GM23338 (cell line): Measurements from ENCODE around the gene FOXQ1. TPM values are rescaled to one million over a fixed set of nuclear protein-coding genes. Genes with fewer than 3 reads are reported as not detected.

Source experiments
- ATAC-seq: fragments of 200-7000 bp; cut with Tn5 transposase; 3 replicates; pipeline ENCODE4 v1.9.1; 2020
- DNase-seq: peaks from one replicate; pipeline ENCODE4 v3.0.0-alpha.2; 2015; ENCODE audit warnings: low spot score
- H2AFZ ChIP-seq: fragments of 200-600 bp; sonication (generic); 2 replicates; pipeline ENCODE4 v1.8.0; 2016; ENCODE audit warnings: antibody characterized with exemption, mild to moderate bottlenecking, moderate library complexity
- H3F3A ChIP-seq: fragments of 200-600 bp; sonication (generic); replicated peaks from 2 replicates; pipeline ENCODE4 v1.8.0; 2017; ENCODE audit warnings: antibody characterized with exemption, mixed run types, low read depth
- H3K27ac ChIP-seq: fragments of 200-600 bp; sonication (generic); 2 replicates; pipeline ENCODE4 v1.6.1; 2016; ENCODE audit warnings: low read depth
- H3K27me3 ChIP-seq: fragments of 200-600 bp; sonication (generic); 2 replicates; pipeline ENCODE4 v1.8.0; 2016; ENCODE audit warnings: mild to moderate bottlenecking, mixed run types, moderate library complexity; ENCODE audit not compliant: insufficient read depth
- H3K36me3 ChIP-seq: fragments of 200-600 bp; sonication (generic); 2 replicates; pipeline ENCODE4 v1.8.0; 2016; ENCODE audit warnings: mild to moderate bottlenecking; ENCODE audit not compliant: insufficient read depth
- H3K4me1 ChIP-seq: fragments of 200-600 bp; sonication (generic); 2 replicates; pipeline ENCODE4 v1.8.0; 2016; ENCODE audit warnings: mild to moderate bottlenecking, moderate library complexity; ENCODE audit not compliant: insufficient read depth
- H3K4me2 ChIP-seq: fragments of 200-600 bp; sonication (generic); 2 replicates; pipeline ENCODE4 v1.7.1; 2017; ENCODE audit warnings: mixed run types
- H3K4me3 ChIP-seq: fragments of 200-600 bp; sonication (generic); 2 replicates; pipeline ENCODE4 v1.6.1; 2016; ENCODE audit warnings: mixed run types
- H3K79me2 ChIP-seq: fragments of 200-600 bp; sonication (generic); replicated peaks from 2 replicates; pipeline ENCODE4 v1.8.0; 2017; ENCODE audit warnings: mild to moderate bottlenecking; ENCODE audit not compliant: insufficient read depth
- H3K9me2 ChIP-seq: fragments of 200-600 bp; sonication (generic); 2 replicates; pipeline ENCODE4 v1.8.0; 2017; ENCODE audit not compliant: insufficient read depth
- H4K20me1 ChIP-seq: fragments of 200-600 bp; sonication (generic); replicated peaks from 2 replicates; pipeline ENCODE4 v1.8.0; 2017; ENCODE audit warnings: mild to moderate bottlenecking; ENCODE audit not compliant: insufficient read depth
- H3K27ac Mint-ChIP-seq: 2 replicates; pipeline ENCODE4 v1.8.0; 2020; ENCODE audit warnings: inconsistent platforms, mild to moderate bottlenecking, moderate library complexity, mixed read lengths
- H3K27me3 Mint-ChIP-seq: 3 replicates; pipeline ENCODE4 v1.8.0; 2022; ENCODE audit warnings: low read depth, mild to moderate bottlenecking, moderate library complexity, mixed read lengths, inconsistent platforms; ENCODE audit not compliant: insufficient read depth, poor library complexity
- H3K36me3 Mint-ChIP-seq: 3 replicates; pipeline ENCODE4 v1.8.0; 2021; ENCODE audit warnings: low read depth, mild to moderate bottlenecking, inconsistent platforms, moderate library complexity, mixed read lengths
- H3K4me1 Mint-ChIP-seq: 3 replicates; pipeline ENCODE4 v1.8.0; 2020; ENCODE audit warnings: mild to moderate bottlenecking, inconsistent platforms, mixed read lengths
- H3K4me3 Mint-ChIP-seq: 3 replicates; pipeline ENCODE4 v1.8.0; 2021; ENCODE audit warnings: moderate library complexity, mild to moderate bottlenecking, inconsistent platforms, mixed read lengths
- H3K9me3 Mint-ChIP-seq: 3 replicates; pipeline ENCODE4 v1.8.0; 2020; ENCODE audit warnings: moderate library complexity, mild to moderate bottlenecking, inconsistent platforms, mixed read lengths
- CREB1 ChIP-seq: fragments of 250-450 bp; sonication (Bioruptor Pico); IDR thresholded peaks from 2 replicates; pipeline ENCODE4 v1.5.0; 2020; ENCODE audit warnings: low read depth, mild to moderate bottlenecking, moderate library complexity
- EZH2 ChIP-seq: fragments of 200-600 bp; sonication (generic); IDR thresholded peaks from one replicate; pipeline ENCODE4 v1.8.0; 2017; ENCODE audit warnings: antibody characterized with exemption, mild to moderate bottlenecking, low read depth; ENCODE audit not compliant: unreplicated experiment
- EZH2phosphoT487 ChIP-seq: fragments of 200-600 bp; sonication (generic); IDR thresholded peaks from one replicate; pipeline ENCODE4 v1.8.1; 2018; ENCODE audit warnings: antibody characterized with exemption; ENCODE audit not compliant: unreplicated experiment
- JUNB ChIP-seq: IDR thresholded peaks from one replicate; pipeline ENCODE4 v1.6.1; 2016; ENCODE audit warnings: antibody characterized with exemption; ENCODE audit not compliant: unreplicated experiment
- NANOG ChIP-seq: IDR thresholded peaks from 2 replicates; pipeline ENCODE4 v1.6.1; 2016; ENCODE audit warnings: antibody characterized with exemption, borderline replicate concordance
- POLR2AphosphoS5 ChIP-seq: IDR thresholded peaks from 2 replicates; pipeline ENCODE4 v1.6.1; 2016; ENCODE audit warnings: antibody characterized with exemption, low read depth
- STAT1 ChIP-seq: IDR thresholded peaks from one replicate; pipeline ENCODE4 v1.6.1; 2016; ENCODE audit warnings: antibody characterized with exemption; ENCODE audit not compliant: unreplicated experiment
- ZNF114 ChIP-seq: fragments of 250-450 bp; sonication (Bioruptor Pico); IDR thresholded peaks from 2 replicates; pipeline ENCODE4 v1.5.0; 2020; ENCODE audit warnings: mild to moderate bottlenecking, moderate library complexity
- ZNF331 ChIP-seq: fragments of 250-450 bp; sonication (Bioruptor Pico); IDR thresholded peaks from 2 replicates; pipeline ENCODE4 v1.5.0; 2020; ENCODE audit warnings: low read depth, mild to moderate bottlenecking, moderate library complexity
- polyA plus RNA-seq: library from polyadenylated mRNA; unstranded; fragments of >200 nt; fragmentation: Nextera tagmentation; extraction: Ambion mirVana; gene quantifications from 2 replicates; pipeline ENCODE4 v1.2.1, GENCODE V29; 2016
- total RNA-seq: library from RNA; depleted of rRNA; stranded (reverse); fragments of >200 nt; shearing (Covaris generic); gene quantifications from 2 replicates; pipeline ENCODE4 v1.2.3, GENCODE V29; 2014
- TF ChIP-seq, protein P1 (sequence below): IDR thresholded peaks from 2 replicates; pipeline ENCODE4 v1.6.1; 2016; ENCODE audit warnings: antibody characterized with exemption
- TF ChIP-seq, protein P2 (sequence below): IDR thresholded peaks from one replicate; pipeline ENCODE4 v1.6.1; 2018; ENCODE audit warnings: antibody characterized with exemption; ENCODE audit not compliant: unreplicated experiment
- TF ChIP-seq, protein P3 (sequence below), 2 experiments: fragments of 200-600 bp in 1 of 2; sonication (generic) in 1 of 2; conservative IDR thresholded peaks; 2 replicates each; pipeline versions ENCODE4 v1.5.1 to v1.6.1; 2016 to 2017; ENCODE audit warnings: antibody characterized with exemption in 2 of 2, low read depth in 2 of 2, mild to moderate bottlenecking in 2 of 2, moderate library complexity in 1 of 2
- TF ChIP-seq, protein P4 (sequence below): fragments of 250-450 bp; sonication (Bioruptor Pico); IDR thresholded peaks from 2 replicates; pipeline ENCODE4 v1.5.0; 2020; ENCODE audit warnings: mild to moderate bottlenecking, moderate library complexity

Gene FOXQ1
- total and polyA plus RNA-seq, 2 experiments from 2014 or later = not detected

DNA sequence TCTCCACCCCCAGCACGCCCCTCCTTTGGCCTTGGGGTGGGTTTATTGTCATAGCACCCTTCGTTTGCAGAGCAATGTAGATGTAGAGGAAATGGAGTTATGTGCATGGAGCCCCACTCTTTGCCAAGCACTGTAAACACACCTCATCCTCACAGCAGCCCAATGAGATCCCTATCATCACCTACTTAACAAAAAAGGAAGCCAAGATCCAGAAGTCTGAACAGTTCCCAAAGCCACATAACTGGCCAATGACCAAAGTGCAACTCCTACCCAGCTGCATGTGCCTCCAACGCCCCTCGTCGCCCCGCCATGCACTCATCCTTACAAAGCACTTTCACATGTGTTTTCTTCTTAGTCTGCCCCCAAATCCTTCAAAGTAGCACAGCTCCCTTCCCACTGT, 21.8 kb upstream of the FOXQ1 start:
- H3K79me2 ChIP-seq = no peaks in the 10 kb centered on the region
- H3K9me2 ChIP-seq = no peaks in the 10 kb centered on the region
- peaks cover 11% of the 10 kb centered on the region for H3K4me1 Mint-ChIP-seq
- TF ChIP-seq POLR2AphosphoS5 = no peak
- no peak for TF ChIP-seq ZNF331
- no peak for TF ChIP-seq ZNF114 (CRISPR knock-in tag)
- TF ChIP-seq CREB1 (CRISPR knock-in tag) = no peak
- no peak for TF ChIP-seq JUNB
- TF ChIP-seq, protein P1, sequence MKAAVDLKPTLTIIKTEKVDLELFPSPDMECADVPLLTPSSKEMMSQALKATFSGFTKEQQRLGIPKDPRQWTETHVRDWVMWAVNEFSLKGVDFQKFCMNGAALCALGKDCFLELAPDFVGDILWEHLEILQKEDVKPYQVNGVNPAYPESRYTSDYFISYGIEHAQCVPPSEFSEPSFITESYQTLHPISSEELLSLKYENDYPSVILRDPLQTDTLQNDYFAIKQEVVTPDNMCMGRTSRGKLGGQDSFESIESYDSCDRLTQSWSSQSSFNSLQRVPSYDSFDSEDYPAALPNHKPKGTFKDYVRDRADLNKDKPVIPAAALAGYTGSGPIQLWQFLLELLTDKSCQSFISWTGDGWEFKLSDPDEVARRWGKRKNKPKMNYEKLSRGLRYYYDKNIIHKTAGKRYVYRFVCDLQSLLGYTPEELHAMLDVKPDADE = no peak
- TF ChIP-seq, protein P2, sequence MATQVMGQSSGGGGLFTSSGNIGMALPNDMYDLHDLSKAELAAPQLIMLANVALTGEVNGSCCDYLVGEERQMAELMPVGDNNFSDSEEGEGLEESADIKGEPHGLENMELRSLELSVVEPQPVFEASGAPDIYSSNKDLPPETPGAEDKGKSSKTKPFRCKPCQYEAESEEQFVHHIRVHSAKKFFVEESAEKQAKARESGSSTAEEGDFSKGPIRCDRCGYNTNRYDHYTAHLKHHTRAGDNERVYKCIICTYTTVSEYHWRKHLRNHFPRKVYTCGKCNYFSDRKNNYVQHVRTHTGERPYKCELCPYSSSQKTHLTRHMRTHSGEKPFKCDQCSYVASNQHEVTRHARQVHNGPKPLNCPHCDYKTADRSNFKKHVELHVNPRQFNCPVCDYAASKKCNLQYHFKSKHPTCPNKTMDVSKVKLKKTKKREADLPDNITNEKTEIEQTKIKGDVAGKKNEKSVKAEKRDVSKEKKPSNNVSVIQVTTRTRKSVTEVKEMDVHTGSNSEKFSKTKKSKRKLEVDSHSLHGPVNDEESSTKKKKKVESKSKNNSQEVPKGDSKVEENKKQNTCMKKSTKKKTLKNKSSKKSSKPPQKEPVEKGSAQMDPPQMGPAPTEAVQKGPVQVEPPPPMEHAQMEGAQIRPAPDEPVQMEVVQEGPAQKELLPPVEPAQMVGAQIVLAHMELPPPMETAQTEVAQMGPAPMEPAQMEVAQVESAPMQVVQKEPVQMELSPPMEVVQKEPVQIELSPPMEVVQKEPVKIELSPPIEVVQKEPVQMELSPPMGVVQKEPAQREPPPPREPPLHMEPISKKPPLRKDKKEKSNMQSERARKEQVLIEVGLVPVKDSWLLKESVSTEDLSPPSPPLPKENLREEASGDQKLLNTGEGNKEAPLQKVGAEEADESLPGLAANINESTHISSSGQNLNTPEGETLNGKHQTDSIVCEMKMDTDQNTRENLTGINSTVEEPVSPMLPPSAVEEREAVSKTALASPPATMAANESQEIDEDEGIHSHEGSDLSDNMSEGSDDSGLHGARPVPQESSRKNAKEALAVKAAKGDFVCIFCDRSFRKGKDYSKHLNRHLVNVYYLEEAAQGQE = no peak
- no peak for TF ChIP-seq NANOG
- TF ChIP-seq EZH2phosphoT487 = no peak
- TF ChIP-seq, protein P3, sequence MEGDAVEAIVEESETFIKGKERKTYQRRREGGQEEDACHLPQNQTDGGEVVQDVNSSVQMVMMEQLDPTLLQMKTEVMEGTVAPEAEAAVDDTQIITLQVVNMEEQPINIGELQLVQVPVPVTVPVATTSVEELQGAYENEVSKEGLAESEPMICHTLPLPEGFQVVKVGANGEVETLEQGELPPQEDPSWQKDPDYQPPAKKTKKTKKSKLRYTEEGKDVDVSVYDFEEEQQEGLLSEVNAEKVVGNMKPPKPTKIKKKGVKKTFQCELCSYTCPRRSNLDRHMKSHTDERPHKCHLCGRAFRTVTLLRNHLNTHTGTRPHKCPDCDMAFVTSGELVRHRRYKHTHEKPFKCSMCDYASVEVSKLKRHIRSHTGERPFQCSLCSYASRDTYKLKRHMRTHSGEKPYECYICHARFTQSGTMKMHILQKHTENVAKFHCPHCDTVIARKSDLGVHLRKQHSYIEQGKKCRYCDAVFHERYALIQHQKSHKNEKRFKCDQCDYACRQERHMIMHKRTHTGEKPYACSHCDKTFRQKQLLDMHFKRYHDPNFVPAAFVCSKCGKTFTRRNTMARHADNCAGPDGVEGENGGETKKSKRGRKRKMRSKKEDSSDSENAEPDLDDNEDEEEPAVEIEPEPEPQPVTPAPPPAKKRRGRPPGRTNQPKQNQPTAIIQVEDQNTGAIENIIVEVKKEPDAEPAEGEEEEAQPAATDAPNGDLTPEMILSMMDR (conservative IDR thresholded peaks at IDR 0.05; ENCODE audit: low read depth in 2 of 2) = no peak
- TF ChIP-seq, protein P4, sequence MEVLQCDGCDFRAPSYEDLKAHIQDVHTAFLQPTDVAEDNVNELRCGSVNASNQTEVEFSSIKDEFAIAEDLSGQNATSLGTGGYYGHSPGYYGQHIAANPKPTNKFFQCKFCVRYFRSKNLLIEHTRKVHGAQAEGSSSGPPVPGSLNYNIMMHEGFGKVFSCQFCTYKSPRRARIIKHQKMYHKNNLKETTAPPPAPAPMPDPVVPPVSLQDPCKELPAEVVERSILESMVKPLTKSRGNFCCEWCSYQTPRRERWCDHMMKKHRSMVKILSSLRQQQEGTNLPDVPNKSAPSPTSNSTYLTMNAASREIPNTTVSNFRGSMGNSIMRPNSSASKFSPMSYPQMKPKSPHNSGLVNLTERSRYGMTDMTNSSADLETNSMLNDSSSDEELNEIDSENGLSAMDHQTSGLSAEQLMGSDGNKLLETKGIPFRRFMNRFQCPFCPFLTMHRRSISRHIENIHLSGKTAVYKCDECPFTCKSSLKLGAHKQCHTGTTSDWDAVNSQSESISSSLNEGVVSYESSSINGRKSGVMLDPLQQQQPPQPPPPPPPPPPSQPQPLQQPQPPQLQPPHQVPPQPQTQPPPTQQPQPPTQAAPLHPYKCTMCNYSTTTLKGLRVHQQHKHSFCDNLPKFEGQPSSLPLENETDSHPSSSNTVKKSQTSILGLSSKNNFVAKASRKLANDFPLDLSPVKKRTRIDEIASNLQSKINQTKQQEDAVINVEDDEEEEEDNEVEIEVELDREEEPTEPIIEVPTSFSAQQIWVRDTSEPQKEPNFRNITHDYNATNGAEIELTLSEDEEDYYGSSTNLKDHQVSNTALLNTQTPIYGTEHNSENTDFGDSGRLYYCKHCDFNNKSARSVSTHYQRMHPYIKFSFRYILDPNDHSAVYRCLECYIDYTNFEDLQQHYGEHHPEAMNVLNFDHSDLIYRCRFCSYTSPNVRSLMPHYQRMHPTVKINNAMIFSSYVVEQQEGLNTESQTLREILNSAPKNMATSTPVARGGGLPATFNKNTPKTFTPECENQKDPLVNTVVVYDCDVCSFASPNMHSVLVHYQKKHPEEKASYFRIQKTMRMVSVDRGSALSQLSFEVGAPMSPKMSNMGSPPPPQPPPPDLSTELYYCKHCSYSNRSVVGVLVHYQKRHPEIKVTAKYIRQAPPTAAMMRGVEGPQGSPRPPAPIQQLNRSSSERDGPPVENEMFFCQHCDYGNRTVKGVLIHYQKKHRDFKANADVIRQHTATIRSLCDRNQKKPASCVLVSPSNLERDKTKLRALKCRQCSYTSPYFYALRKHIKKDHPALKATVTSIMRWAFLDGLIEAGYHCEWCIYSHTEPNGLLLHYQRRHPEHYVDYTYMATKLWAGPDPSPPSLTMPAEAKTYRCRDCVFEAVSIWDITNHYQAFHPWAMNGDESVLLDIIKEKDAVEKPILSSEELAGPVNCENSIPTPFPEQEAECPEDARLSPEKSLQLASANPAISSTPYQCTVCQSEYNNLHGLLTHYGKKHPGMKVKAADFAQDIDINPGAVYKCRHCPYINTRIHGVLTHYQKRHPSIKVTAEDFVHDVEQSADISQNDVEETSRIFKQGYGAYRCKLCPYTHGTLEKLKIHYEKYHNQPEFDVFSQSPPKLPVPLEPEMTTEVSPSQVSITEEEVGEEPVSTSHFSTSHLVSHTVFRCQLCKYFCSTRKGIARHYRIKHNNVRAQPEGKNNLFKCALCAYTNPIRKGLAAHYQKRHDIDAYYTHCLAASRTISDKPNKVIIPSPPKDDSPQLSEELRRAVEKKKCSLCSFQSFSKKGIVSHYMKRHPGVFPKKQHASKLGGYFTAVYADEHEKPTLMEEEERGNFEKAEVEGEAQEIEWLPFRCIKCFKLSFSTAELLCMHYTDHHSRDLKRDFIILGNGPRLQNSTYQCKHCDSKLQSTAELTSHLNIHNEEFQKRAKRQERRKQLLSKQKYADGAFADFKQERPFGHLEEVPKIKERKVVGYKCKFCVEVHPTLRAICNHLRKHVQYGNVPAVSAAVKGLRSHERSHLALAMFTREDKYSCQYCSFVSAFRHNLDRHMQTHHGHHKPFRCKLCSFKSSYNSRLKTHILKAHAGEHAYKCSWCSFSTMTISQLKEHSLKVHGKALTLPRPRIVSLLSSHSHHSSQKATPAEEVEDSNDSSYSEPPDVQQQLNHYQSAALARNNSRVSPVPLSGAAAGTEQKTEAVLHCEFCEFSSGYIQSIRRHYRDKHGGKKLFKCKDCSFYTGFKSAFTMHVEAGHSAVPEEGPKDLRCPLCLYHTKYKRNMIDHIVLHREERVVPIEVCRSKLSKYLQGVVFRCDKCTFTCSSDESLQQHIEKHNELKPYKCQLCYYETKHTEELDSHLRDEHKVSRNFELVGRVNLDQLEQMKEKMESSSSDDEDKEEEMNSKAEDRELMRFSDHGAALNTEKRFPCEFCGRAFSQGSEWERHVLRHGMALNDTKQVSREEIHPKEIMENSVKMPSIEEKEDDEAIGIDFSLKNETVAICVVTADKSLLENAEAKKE = no peak
- no peak for TF ChIP-seq EZH2
- no peak for TF ChIP-seq STAT1
- no peak overlapping the region for H3K27ac Mint-ChIP-seq
- no peaks in the 10 kb centered on the region for H3K36me3 Mint-ChIP-seq
- no peak overlapping the region for H2AFZ ChIP-seq
- H3K27ac ChIP-seq = no peak overlapping the region
- ATAC-seq (no peak), DNase-seq (no peak)
- H3K4me3 ChIP-seq = no peak overlapping the region
- peaks cover 5% of the 10 kb centered on the region for H3K27me3 Mint-ChIP-seq
- no peak overlapping the region for H3K4me3 Mint-ChIP-seq
- no peaks in the 10 kb centered on the region for H3F3A ChIP-seq
- H3K4me2 ChIP-seq = no peak overlapping the region
- H3K27me3 ChIP-seq = no peaks in the 10 kb centered on the region
- no peaks in the 10 kb centered on the region for H3K9me3 Mint-ChIP-seq
- no peaks in the 10 kb centered on the region for H4K20me1 ChIP-seq
- no peaks in the 10 kb centered on the region for H3K36me3 ChIP-seq
- H3K4me1 ChIP-seq = 0 out of 2 replicates have a peak, but pooled peaks cover 6% of the 10 kb centered on the region
